Panc1 (cell line): ENCODE data around the gene PRSS3. TPM values are rescaled to one million over a fixed set of nuclear protein-coding genes. Genes with fewer than 3 reads are reported as not detected.
"Not testable (repeated sequence)": the region's sequence is repeated elsewhere in the genome, so short reads cannot be mapped to it uniquely, and the experiment has no call there.

ENCODE experiments used
- ATAC-seq: fragments of 200-7000 bp; cut with Tn5 transposase; 2 replicates; pipeline ENCODE4 v1.9.1; 2020; ENCODE audit warnings: mild to moderate bottlenecking, moderate library complexity
- BruUV-seq: library from RNA; stranded (reverse); fragments of 400-500 nt; replicated peaks from 2 replicates; lab custom pipeline; 2021; lab: Mats Ljungman, UMichigan
- CTCF ChIA-PET: fragments of 300-600 bp; sonication (Branson Sonifier 250); formaldehyde crosslinking; loops from one replicate; lab custom pipeline; 2022; ENCODE audit warnings: antibody characterized with exemption; lab: Charles Lee
- POLR2A ChIA-PET: fragments of 300-600 bp; sonication (Branson Sonifier 250); formaldehyde crosslinking; loops from one replicate; lab custom pipeline; 2022; ENCODE audit warnings: antibody characterized with exemption; lab: Charles Lee
- DNase-seq: peaks from one replicate; pipeline ENCODE4 v3.0.0-alpha.2; 2010; ENCODE audit warnings: low read depth, low spot score
- H3K27ac ChIP-seq: 2 replicates; pipeline ENCODE4 v1.5.1; 2011; ENCODE audit warnings: mild to moderate bottlenecking, low read length, inconsistent platforms
- H3K27me3 ChIP-seq: fragments of 200-500 bp; sonication (Bioruptor generic); 2 replicates; pipeline ENCODE4 v1.6.0; 2014; ENCODE audit warnings: low read length, inconsistent platforms; ENCODE audit not compliant: control insufficient read depth, insufficient read depth
- H3K36me3 ChIP-seq: fragments of 200-500 bp; sonication (Bioruptor generic); 2 replicates; pipeline ENCODE4 v1.5.1; 2014; ENCODE audit warnings: inconsistent platforms, mild to moderate bottlenecking, low read length, moderate library complexity; ENCODE audit not compliant: control insufficient read depth, insufficient read depth
- H3K4me1 ChIP-seq: 2 replicates; pipeline ENCODE4 v1.5.1; 2011; ENCODE audit warnings: inconsistent platforms, mild to moderate bottlenecking, low read length, moderate library complexity; ENCODE audit not compliant: control insufficient read depth, insufficient read depth
- H3K4me3 ChIP-seq, 2 experiments: 2 replicates each; pipeline ENCODE4 v1.5.1; 2011 to 2012; ENCODE audit warnings: low read depth in 2 of 2, low read length in 2 of 2, mild to moderate bottlenecking in 2 of 2, inconsistent platforms in 1 of 2, moderate library complexity in 1 of 2
- H3K9me3 ChIP-seq: fragments of 200-500 bp; sonication (Bioruptor generic); 2 replicates; pipeline ENCODE4 v1.5.1; 2014; ENCODE audit warnings: low read depth, mild to moderate bottlenecking, inconsistent platforms, low read length, moderate library complexity; ENCODE audit not compliant: control insufficient read depth, insufficient read depth
- CTCF ChIP-seq: fragments of 450-650 bp; IDR thresholded peaks from 2 replicates; pipeline ENCODE4 v1.5.1; 2017; ENCODE audit warnings: mild to moderate bottlenecking
- POLR2AphosphoS5 ChIP-seq: IDR thresholded peaks from 2 replicates; pipeline ENCODE4 v1.6.1; 2012; ENCODE audit warnings: mild to moderate bottlenecking, low read depth, low read length, moderate library complexity
- REST ChIP-seq, 2 experiments: IDR thresholded peaks; 2 replicates each; pipeline ENCODE4 v1.6.1; 2011 to 2012; ENCODE audit warnings: low read depth in 2 of 2, control low read depth in 1 of 2, low read length in 1 of 2, mild to moderate bottlenecking in 1 of 2, moderate library complexity in 1 of 2; ENCODE audit not compliant: insufficient read depth in 1 of 2
- SIN3A ChIP-seq: IDR thresholded peaks from 2 replicates; pipeline ENCODE4 v1.6.1; 2012; ENCODE audit warnings: low read depth, mild to moderate bottlenecking, low read length, moderate library complexity, borderline replicate concordance; ENCODE audit not compliant: insufficient read depth
- TCF7L2 ChIP-seq: IDR thresholded peaks from 2 replicates; pipeline ENCODE4 v1.6.1; 2011; ENCODE audit warnings: mild to moderate bottlenecking, low read depth, low read length, inconsistent platforms
- in situ Hi-C: cut with HindIII; loops from 2 replicates; pipeline ENCODE4 v1.10.0; 2016; ENCODE audit warnings: low sequenced_read_pairs, low pct_unique_long_range_greater_than_20kb
- intact Hi-C: fragments of 100-400 bp; cut with micrococcal nuclease; formaldehyde crosslinking; loops from one replicate; pipeline ENCODE4 v1.10.0; 2022; ENCODE audit not compliant: unreplicated experiment
- total RNA-seq: library from RNA; stranded (reverse); gene quantifications from one replicate; pipeline ENCODE4 v1.2.1, GENCODE V29; 2021; ENCODE audit not compliant: unreplicated experiment

Gene PRSS3
- total RNA-seq, 1 experiment from 2014 or later = 1.0 TPM

GRCh38 chr9:33846231-33846630, 50.9 kb downstream of the PRSS3 start:
- in situ Hi-C loops = no loop called here
- no peaks in the 10 kb centered on the region for H3K27me3 ChIP-seq
- H3K36me3 ChIP-seq = no peaks in the 10 kb centered on the region
- ChIA-PET POLR2A (interaction anchor here (0.6 to 0.7 kb wide), 2 partner anchors 25 to 108 kb away, joined by 5 to 10 read pairs; no protein-coding TSS in a partner anchor), CTCF (no interaction called here)
- H3K4me1 ChIP-seq = peaks cover 23% of the 10 kb centered on the region; the same call in 1 of the 2 replicates
- H3K9me3 ChIP-seq = no peaks in the 10 kb centered on the region
- H3K4me3 ChIP-seq = no peak overlapping the region
- intact Hi-C loops = no loop called here
- ATAC-seq = no peak
- no peak for DNase-seq
- no peak for TF ChIP-seq REST (IDR thresholded peaks at IDR 0.05; ENCODE audit: insufficient read depth in 1 of 2, low read depth in 2 of 2, low read length in 1 of 2)
- no peak for TF ChIP-seq CTCF
- no peak for TF ChIP-seq TCF7L2
- no peak for TF ChIP-seq SIN3A
- TF ChIP-seq POLR2AphosphoS5 = no peak
- no peak overlapping the region for H3K27ac ChIP-seq
- BruUV-seq = no TSS peak

- intact Hi-C loops = not testable (repeated sequence)
- peaks cover 32% of the 10 kb centered on the region; the same call in 1 of the 2 replicates for H3K4me1 ChIP-seq
These were observed 52.5 kb downstream of the PRSS3 start for GRCh38 chr9:33847894-33848205.

More at GRCh38 chr9:33847894-33848205, 52.5 kb downstream of the PRSS3 start:
- POLR2A ChIA-PET, ATAC-seq, DNase-seq, H3K4me3 ChIP-seq, H3K27me3 ChIP-seq, H3K27ac ChIP-seq, BruUV-seq, CTCF ChIA-PET, H3K9me3 ChIP-seq, H3K36me3 ChIP-seq, in situ Hi-C loops: not testable (repeated sequence)

Other genes with a start within 250 kb of the PRSS3 start
- 67.2 TPM for gene UBE2R2, start 21.6 kb downstream of the PRSS3 start, total RNA-seq